GM23338 (cell line): Measurements from ENCODE around the gene CD70. TPM values are rescaled to one million over a fixed set of nuclear protein-coding genes. Genes with fewer than 3 reads are reported as not detected.

Source experiments
- ATAC-seq: fragments of 200-7000 bp; cut with Tn5 transposase; 3 replicates; pipeline ENCODE4 v1.9.1; 2020
- DNase-seq: peaks from one replicate; pipeline ENCODE4 v3.0.0-alpha.2; 2015; ENCODE audit warnings: low spot score
- H2AFZ ChIP-seq: fragments of 200-600 bp; sonication (generic); 2 replicates; pipeline ENCODE4 v1.8.0; 2016; ENCODE audit warnings: antibody characterized with exemption, mild to moderate bottlenecking, moderate library complexity
- H3F3A ChIP-seq: fragments of 200-600 bp; sonication (generic); replicated peaks from 2 replicates; pipeline ENCODE4 v1.8.0; 2017; ENCODE audit warnings: antibody characterized with exemption, mixed run types, low read depth
- H3K27ac ChIP-seq: fragments of 200-600 bp; sonication (generic); 2 replicates; pipeline ENCODE4 v1.6.1; 2016; ENCODE audit warnings: low read depth
- H3K27me3 ChIP-seq: fragments of 200-600 bp; sonication (generic); 2 replicates; pipeline ENCODE4 v1.8.0; 2016; ENCODE audit warnings: mild to moderate bottlenecking, mixed run types, moderate library complexity; ENCODE audit not compliant: insufficient read depth
- H3K36me3 ChIP-seq: fragments of 200-600 bp; sonication (generic); 2 replicates; pipeline ENCODE4 v1.8.0; 2016; ENCODE audit warnings: mild to moderate bottlenecking; ENCODE audit not compliant: insufficient read depth
- H3K4me1 ChIP-seq: fragments of 200-600 bp; sonication (generic); 2 replicates; pipeline ENCODE4 v1.8.0; 2016; ENCODE audit warnings: mild to moderate bottlenecking, moderate library complexity; ENCODE audit not compliant: insufficient read depth
- H3K4me2 ChIP-seq: fragments of 200-600 bp; sonication (generic); 2 replicates; pipeline ENCODE4 v1.7.1; 2017; ENCODE audit warnings: mixed run types
- H3K4me3 ChIP-seq: fragments of 200-600 bp; sonication (generic); 2 replicates; pipeline ENCODE4 v1.6.1; 2016; ENCODE audit warnings: mixed run types
- H3K79me2 ChIP-seq: fragments of 200-600 bp; sonication (generic); replicated peaks from 2 replicates; pipeline ENCODE4 v1.8.0; 2017; ENCODE audit warnings: mild to moderate bottlenecking; ENCODE audit not compliant: insufficient read depth
- H3K9me2 ChIP-seq: fragments of 200-600 bp; sonication (generic); 2 replicates; pipeline ENCODE4 v1.8.0; 2017; ENCODE audit not compliant: insufficient read depth
- H4K20me1 ChIP-seq: fragments of 200-600 bp; sonication (generic); replicated peaks from 2 replicates; pipeline ENCODE4 v1.8.0; 2017; ENCODE audit warnings: mild to moderate bottlenecking; ENCODE audit not compliant: insufficient read depth
- H3K27ac Mint-ChIP-seq: 2 replicates; pipeline ENCODE4 v1.8.0; 2020; ENCODE audit warnings: inconsistent platforms, mild to moderate bottlenecking, moderate library complexity, mixed read lengths
- H3K27me3 Mint-ChIP-seq: 3 replicates; pipeline ENCODE4 v1.8.0; 2022; ENCODE audit warnings: low read depth, mild to moderate bottlenecking, moderate library complexity, mixed read lengths, inconsistent platforms; ENCODE audit not compliant: insufficient read depth, poor library complexity
- H3K36me3 Mint-ChIP-seq: 3 replicates; pipeline ENCODE4 v1.8.0; 2021; ENCODE audit warnings: low read depth, mild to moderate bottlenecking, inconsistent platforms, moderate library complexity, mixed read lengths
- H3K4me1 Mint-ChIP-seq: 3 replicates; pipeline ENCODE4 v1.8.0; 2020; ENCODE audit warnings: mild to moderate bottlenecking, inconsistent platforms, mixed read lengths
- H3K4me3 Mint-ChIP-seq: 3 replicates; pipeline ENCODE4 v1.8.0; 2021; ENCODE audit warnings: moderate library complexity, mild to moderate bottlenecking, inconsistent platforms, mixed read lengths
- H3K9me3 Mint-ChIP-seq: 3 replicates; pipeline ENCODE4 v1.8.0; 2020; ENCODE audit warnings: moderate library complexity, mild to moderate bottlenecking, inconsistent platforms, mixed read lengths
- CREB1 ChIP-seq: fragments of 250-450 bp; sonication (Bioruptor Pico); IDR thresholded peaks from 2 replicates; pipeline ENCODE4 v1.5.0; 2020; ENCODE audit warnings: low read depth, mild to moderate bottlenecking, moderate library complexity
- CTCF ChIP-seq, 2 experiments: fragments of 200-600 bp in 1 of 2; sonication (generic) in 1 of 2; conservative IDR thresholded peaks; 2 replicates each; pipeline versions ENCODE4 v1.5.1 to v1.6.1; 2016 to 2017; ENCODE audit warnings: antibody characterized with exemption in 2 of 2, low read depth in 2 of 2, mild to moderate bottlenecking in 2 of 2, moderate library complexity in 1 of 2
- ETS1 ChIP-seq: IDR thresholded peaks from 2 replicates; pipeline ENCODE4 v1.6.1; 2016; ENCODE audit warnings: antibody characterized with exemption
- EZH2 ChIP-seq: fragments of 200-600 bp; sonication (generic); IDR thresholded peaks from one replicate; pipeline ENCODE4 v1.8.0; 2017; ENCODE audit warnings: antibody characterized with exemption, mild to moderate bottlenecking, low read depth; ENCODE audit not compliant: unreplicated experiment
- EZH2phosphoT487 ChIP-seq: fragments of 200-600 bp; sonication (generic); IDR thresholded peaks from one replicate; pipeline ENCODE4 v1.8.1; 2018; ENCODE audit warnings: antibody characterized with exemption; ENCODE audit not compliant: unreplicated experiment
- JUNB ChIP-seq: IDR thresholded peaks from one replicate; pipeline ENCODE4 v1.6.1; 2016; ENCODE audit warnings: antibody characterized with exemption; ENCODE audit not compliant: unreplicated experiment
- NANOG ChIP-seq: IDR thresholded peaks from 2 replicates; pipeline ENCODE4 v1.6.1; 2016; ENCODE audit warnings: antibody characterized with exemption, borderline replicate concordance
- POLR2AphosphoS5 ChIP-seq: IDR thresholded peaks from 2 replicates; pipeline ENCODE4 v1.6.1; 2016; ENCODE audit warnings: antibody characterized with exemption, low read depth
- REST ChIP-seq: IDR thresholded peaks from one replicate; pipeline ENCODE4 v1.6.1; 2018; ENCODE audit warnings: antibody characterized with exemption; ENCODE audit not compliant: unreplicated experiment
- STAT1 ChIP-seq: IDR thresholded peaks from one replicate; pipeline ENCODE4 v1.6.1; 2016; ENCODE audit warnings: antibody characterized with exemption; ENCODE audit not compliant: unreplicated experiment
- ZNF114 ChIP-seq: fragments of 250-450 bp; sonication (Bioruptor Pico); IDR thresholded peaks from 2 replicates; pipeline ENCODE4 v1.5.0; 2020; ENCODE audit warnings: mild to moderate bottlenecking, moderate library complexity
- ZNF331 ChIP-seq: fragments of 250-450 bp; sonication (Bioruptor Pico); IDR thresholded peaks from 2 replicates; pipeline ENCODE4 v1.5.0; 2020; ENCODE audit warnings: low read depth, mild to moderate bottlenecking, moderate library complexity
- ZNF462 ChIP-seq: fragments of 250-450 bp; sonication (Bioruptor Pico); IDR thresholded peaks from 2 replicates; pipeline ENCODE4 v1.5.0; 2020; ENCODE audit warnings: mild to moderate bottlenecking, moderate library complexity
- polyA plus RNA-seq: library from polyadenylated mRNA; unstranded; fragments of >200 nt; fragmentation: Nextera tagmentation; extraction: Ambion mirVana; gene quantifications from 2 replicates; pipeline ENCODE4 v1.2.1, GENCODE V29; 2016
- total RNA-seq: library from RNA; depleted of rRNA; stranded (reverse); fragments of >200 nt; shearing (Covaris generic); gene quantifications from 2 replicates; pipeline ENCODE4 v1.2.3, GENCODE V29; 2014

CD70 gene
- total and polyA plus RNA-seq, 2 experiments from 2014 or later = 2.0 to 7.3 TPM

GRCh38 chr19:6543866-6544347, 47.0 kb downstream of the CD70 start:
- no peak overlapping the region for H3K4me3 Mint-ChIP-seq
- no peak overlapping the region for H3K27ac Mint-ChIP-seq
- Histone ChIP-seq H3K27ac (no peak overlapping the region), H3F3A (no peaks in the 10 kb centered on the region), H3K4me2 (no peak overlapping the region), H2AFZ (no peak overlapping the region), H4K20me1 (no peaks in the 10 kb centered on the region), H3K4me3 (no peak overlapping the region), H3K36me3 (no peaks in the 10 kb centered on the region), H3K79me2 (no peaks in the 10 kb centered on the region), H3K4me1 (no peaks in the 10 kb centered on the region), H3K27me3 (no peaks in the 10 kb centered on the region), H3K9me2 (no peaks in the 10 kb centered on the region)
- peaks cover 27% of the 10 kb centered on the region for H3K36me3 Mint-ChIP-seq
- peaks cover 71% of the 10 kb centered on the region for H3K9me3 Mint-ChIP-seq
- no peak for TF ChIP-seq EZH2phosphoT487
- no peak for TF ChIP-seq ETS1
- no peak for TF ChIP-seq STAT1
- TF ChIP-seq EZH2 = no peak
- TF ChIP-seq CTCF (conservative IDR thresholded peaks at IDR 0.05; ENCODE audit: low read depth in 2 of 2) = no peak
- TF ChIP-seq POLR2AphosphoS5 = no peak
- TF ChIP-seq CREB1 = no peak
- no peak for TF ChIP-seq JUNB
- TF ChIP-seq ZNF331 = no peak
- no peak for TF ChIP-seq ZNF462 (CRISPR knock-in tag)
- TF ChIP-seq ZNF114 (CRISPR knock-in tag) = no peak
- TF ChIP-seq NANOG = no peak
- no peak for TF ChIP-seq REST
- H3K27me3 Mint-ChIP-seq = peaks cover 1% of the 10 kb centered on the region
- ATAC-seq = no peak
- DNase-seq = no peak
- no peaks in the 10 kb centered on the region for H3K4me1 Mint-ChIP-seq
